GM23338 (cell line): ENCODE results near the gene UROS.

Experiments used
- CREB1 ChIP-seq: fragments of 250-450 bp; sonication (Bioruptor Pico); IDR thresholded peaks from 2 replicates; pipeline ENCODE4 v1.5.0; 2020; ENCODE audit warnings: low read depth, mild to moderate bottlenecking, moderate library complexity
- EZH2 ChIP-seq: fragments of 200-600 bp; sonication (generic); IDR thresholded peaks from one replicate; pipeline ENCODE4 v1.8.0; 2017; ENCODE audit warnings: antibody characterized with exemption, mild to moderate bottlenecking, low read depth; ENCODE audit not compliant: unreplicated experiment
- EZH2phosphoT487 ChIP-seq: fragments of 200-600 bp; sonication (generic); IDR thresholded peaks from one replicate; pipeline ENCODE4 v1.8.1; 2018; ENCODE audit warnings: antibody characterized with exemption; ENCODE audit not compliant: unreplicated experiment
- JUNB ChIP-seq: IDR thresholded peaks from one replicate; pipeline ENCODE4 v1.6.1; 2016; ENCODE audit warnings: antibody characterized with exemption; ENCODE audit not compliant: unreplicated experiment
- NANOG ChIP-seq: IDR thresholded peaks from 2 replicates; pipeline ENCODE4 v1.6.1; 2016; ENCODE audit warnings: antibody characterized with exemption, borderline replicate concordance
- POLR2AphosphoS5 ChIP-seq: IDR thresholded peaks from 2 replicates; pipeline ENCODE4 v1.6.1; 2016; ENCODE audit warnings: antibody characterized with exemption, low read depth
- STAT1 ChIP-seq: IDR thresholded peaks from one replicate; pipeline ENCODE4 v1.6.1; 2016; ENCODE audit warnings: antibody characterized with exemption; ENCODE audit not compliant: unreplicated experiment
- ZNF331 ChIP-seq: fragments of 250-450 bp; sonication (Bioruptor Pico); IDR thresholded peaks from 2 replicates; pipeline ENCODE4 v1.5.0; 2020; ENCODE audit warnings: low read depth, mild to moderate bottlenecking, moderate library complexity
- TF ChIP-seq, protein P1 (sequence below), 2 experiments: fragments of 200-600 bp in 1 of 2; sonication (generic) in 1 of 2; conservative IDR thresholded peaks; 2 replicates each; pipeline versions ENCODE4 v1.5.1 to v1.6.1; 2016 to 2017; ENCODE audit warnings: antibody characterized with exemption in 2 of 2, low read depth in 2 of 2, mild to moderate bottlenecking in 2 of 2, moderate library complexity in 1 of 2
- TF ChIP-seq, protein P2 (sequence below): fragments of 250-450 bp; sonication (Bioruptor Pico); IDR thresholded peaks from 2 replicates; pipeline ENCODE4 v1.5.0; 2020; ENCODE audit warnings: mild to moderate bottlenecking, moderate library complexity
- TF ChIP-seq, protein P3 (sequence below): IDR thresholded peaks from 2 replicates; pipeline ENCODE4 v1.6.1; 2016; ENCODE audit warnings: antibody characterized with exemption
- TF ChIP-seq, protein P4 (sequence below): IDR thresholded peaks from one replicate; pipeline ENCODE4 v1.6.1; 2018; ENCODE audit warnings: antibody characterized with exemption; ENCODE audit not compliant: unreplicated experiment

DNA sequence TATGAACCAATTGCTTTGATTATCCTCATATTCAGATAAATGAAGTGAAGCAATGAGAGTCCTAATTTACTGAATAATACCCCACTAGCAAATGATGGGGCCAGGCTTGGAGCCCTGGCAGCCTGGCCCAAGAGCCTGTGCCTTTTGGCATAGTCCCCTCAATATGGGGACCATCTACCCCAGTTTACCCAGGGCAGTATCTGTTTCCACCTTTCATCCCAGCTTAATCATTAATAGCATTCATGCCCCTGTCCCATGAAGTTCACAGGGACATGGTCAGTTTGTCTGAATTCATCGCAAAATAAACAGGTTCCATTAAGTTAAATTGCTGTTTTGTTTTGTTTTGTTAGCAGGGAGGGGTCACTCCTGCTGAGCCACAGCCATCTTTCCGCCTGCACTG lies 25.8 kb upstream of the UROS start:
- TF ChIP-seq, protein P1, sequence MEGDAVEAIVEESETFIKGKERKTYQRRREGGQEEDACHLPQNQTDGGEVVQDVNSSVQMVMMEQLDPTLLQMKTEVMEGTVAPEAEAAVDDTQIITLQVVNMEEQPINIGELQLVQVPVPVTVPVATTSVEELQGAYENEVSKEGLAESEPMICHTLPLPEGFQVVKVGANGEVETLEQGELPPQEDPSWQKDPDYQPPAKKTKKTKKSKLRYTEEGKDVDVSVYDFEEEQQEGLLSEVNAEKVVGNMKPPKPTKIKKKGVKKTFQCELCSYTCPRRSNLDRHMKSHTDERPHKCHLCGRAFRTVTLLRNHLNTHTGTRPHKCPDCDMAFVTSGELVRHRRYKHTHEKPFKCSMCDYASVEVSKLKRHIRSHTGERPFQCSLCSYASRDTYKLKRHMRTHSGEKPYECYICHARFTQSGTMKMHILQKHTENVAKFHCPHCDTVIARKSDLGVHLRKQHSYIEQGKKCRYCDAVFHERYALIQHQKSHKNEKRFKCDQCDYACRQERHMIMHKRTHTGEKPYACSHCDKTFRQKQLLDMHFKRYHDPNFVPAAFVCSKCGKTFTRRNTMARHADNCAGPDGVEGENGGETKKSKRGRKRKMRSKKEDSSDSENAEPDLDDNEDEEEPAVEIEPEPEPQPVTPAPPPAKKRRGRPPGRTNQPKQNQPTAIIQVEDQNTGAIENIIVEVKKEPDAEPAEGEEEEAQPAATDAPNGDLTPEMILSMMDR (conservative IDR thresholded peaks at IDR 0.05; ENCODE audit: low read depth in 2 of 2), result no peak
- TF ChIP-seq EZH2phosphoT487 (no peak), EZH2 (no peak), POLR2AphosphoS5 (no peak), JUNB (no peak), CREB1 (no peak), STAT1 (no peak), ZNF331 (no peak), NANOG (no peak)
- TF ChIP-seq, protein P2, sequence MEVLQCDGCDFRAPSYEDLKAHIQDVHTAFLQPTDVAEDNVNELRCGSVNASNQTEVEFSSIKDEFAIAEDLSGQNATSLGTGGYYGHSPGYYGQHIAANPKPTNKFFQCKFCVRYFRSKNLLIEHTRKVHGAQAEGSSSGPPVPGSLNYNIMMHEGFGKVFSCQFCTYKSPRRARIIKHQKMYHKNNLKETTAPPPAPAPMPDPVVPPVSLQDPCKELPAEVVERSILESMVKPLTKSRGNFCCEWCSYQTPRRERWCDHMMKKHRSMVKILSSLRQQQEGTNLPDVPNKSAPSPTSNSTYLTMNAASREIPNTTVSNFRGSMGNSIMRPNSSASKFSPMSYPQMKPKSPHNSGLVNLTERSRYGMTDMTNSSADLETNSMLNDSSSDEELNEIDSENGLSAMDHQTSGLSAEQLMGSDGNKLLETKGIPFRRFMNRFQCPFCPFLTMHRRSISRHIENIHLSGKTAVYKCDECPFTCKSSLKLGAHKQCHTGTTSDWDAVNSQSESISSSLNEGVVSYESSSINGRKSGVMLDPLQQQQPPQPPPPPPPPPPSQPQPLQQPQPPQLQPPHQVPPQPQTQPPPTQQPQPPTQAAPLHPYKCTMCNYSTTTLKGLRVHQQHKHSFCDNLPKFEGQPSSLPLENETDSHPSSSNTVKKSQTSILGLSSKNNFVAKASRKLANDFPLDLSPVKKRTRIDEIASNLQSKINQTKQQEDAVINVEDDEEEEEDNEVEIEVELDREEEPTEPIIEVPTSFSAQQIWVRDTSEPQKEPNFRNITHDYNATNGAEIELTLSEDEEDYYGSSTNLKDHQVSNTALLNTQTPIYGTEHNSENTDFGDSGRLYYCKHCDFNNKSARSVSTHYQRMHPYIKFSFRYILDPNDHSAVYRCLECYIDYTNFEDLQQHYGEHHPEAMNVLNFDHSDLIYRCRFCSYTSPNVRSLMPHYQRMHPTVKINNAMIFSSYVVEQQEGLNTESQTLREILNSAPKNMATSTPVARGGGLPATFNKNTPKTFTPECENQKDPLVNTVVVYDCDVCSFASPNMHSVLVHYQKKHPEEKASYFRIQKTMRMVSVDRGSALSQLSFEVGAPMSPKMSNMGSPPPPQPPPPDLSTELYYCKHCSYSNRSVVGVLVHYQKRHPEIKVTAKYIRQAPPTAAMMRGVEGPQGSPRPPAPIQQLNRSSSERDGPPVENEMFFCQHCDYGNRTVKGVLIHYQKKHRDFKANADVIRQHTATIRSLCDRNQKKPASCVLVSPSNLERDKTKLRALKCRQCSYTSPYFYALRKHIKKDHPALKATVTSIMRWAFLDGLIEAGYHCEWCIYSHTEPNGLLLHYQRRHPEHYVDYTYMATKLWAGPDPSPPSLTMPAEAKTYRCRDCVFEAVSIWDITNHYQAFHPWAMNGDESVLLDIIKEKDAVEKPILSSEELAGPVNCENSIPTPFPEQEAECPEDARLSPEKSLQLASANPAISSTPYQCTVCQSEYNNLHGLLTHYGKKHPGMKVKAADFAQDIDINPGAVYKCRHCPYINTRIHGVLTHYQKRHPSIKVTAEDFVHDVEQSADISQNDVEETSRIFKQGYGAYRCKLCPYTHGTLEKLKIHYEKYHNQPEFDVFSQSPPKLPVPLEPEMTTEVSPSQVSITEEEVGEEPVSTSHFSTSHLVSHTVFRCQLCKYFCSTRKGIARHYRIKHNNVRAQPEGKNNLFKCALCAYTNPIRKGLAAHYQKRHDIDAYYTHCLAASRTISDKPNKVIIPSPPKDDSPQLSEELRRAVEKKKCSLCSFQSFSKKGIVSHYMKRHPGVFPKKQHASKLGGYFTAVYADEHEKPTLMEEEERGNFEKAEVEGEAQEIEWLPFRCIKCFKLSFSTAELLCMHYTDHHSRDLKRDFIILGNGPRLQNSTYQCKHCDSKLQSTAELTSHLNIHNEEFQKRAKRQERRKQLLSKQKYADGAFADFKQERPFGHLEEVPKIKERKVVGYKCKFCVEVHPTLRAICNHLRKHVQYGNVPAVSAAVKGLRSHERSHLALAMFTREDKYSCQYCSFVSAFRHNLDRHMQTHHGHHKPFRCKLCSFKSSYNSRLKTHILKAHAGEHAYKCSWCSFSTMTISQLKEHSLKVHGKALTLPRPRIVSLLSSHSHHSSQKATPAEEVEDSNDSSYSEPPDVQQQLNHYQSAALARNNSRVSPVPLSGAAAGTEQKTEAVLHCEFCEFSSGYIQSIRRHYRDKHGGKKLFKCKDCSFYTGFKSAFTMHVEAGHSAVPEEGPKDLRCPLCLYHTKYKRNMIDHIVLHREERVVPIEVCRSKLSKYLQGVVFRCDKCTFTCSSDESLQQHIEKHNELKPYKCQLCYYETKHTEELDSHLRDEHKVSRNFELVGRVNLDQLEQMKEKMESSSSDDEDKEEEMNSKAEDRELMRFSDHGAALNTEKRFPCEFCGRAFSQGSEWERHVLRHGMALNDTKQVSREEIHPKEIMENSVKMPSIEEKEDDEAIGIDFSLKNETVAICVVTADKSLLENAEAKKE (CRISPR knock-in tag), result no peak
- TF ChIP-seq, protein P3, sequence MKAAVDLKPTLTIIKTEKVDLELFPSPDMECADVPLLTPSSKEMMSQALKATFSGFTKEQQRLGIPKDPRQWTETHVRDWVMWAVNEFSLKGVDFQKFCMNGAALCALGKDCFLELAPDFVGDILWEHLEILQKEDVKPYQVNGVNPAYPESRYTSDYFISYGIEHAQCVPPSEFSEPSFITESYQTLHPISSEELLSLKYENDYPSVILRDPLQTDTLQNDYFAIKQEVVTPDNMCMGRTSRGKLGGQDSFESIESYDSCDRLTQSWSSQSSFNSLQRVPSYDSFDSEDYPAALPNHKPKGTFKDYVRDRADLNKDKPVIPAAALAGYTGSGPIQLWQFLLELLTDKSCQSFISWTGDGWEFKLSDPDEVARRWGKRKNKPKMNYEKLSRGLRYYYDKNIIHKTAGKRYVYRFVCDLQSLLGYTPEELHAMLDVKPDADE, result no peak
- TF ChIP-seq, protein P4, sequence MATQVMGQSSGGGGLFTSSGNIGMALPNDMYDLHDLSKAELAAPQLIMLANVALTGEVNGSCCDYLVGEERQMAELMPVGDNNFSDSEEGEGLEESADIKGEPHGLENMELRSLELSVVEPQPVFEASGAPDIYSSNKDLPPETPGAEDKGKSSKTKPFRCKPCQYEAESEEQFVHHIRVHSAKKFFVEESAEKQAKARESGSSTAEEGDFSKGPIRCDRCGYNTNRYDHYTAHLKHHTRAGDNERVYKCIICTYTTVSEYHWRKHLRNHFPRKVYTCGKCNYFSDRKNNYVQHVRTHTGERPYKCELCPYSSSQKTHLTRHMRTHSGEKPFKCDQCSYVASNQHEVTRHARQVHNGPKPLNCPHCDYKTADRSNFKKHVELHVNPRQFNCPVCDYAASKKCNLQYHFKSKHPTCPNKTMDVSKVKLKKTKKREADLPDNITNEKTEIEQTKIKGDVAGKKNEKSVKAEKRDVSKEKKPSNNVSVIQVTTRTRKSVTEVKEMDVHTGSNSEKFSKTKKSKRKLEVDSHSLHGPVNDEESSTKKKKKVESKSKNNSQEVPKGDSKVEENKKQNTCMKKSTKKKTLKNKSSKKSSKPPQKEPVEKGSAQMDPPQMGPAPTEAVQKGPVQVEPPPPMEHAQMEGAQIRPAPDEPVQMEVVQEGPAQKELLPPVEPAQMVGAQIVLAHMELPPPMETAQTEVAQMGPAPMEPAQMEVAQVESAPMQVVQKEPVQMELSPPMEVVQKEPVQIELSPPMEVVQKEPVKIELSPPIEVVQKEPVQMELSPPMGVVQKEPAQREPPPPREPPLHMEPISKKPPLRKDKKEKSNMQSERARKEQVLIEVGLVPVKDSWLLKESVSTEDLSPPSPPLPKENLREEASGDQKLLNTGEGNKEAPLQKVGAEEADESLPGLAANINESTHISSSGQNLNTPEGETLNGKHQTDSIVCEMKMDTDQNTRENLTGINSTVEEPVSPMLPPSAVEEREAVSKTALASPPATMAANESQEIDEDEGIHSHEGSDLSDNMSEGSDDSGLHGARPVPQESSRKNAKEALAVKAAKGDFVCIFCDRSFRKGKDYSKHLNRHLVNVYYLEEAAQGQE, result no peak
